ENCODE measurements around the gene IRX5.

IRX5 gene

DNA sequence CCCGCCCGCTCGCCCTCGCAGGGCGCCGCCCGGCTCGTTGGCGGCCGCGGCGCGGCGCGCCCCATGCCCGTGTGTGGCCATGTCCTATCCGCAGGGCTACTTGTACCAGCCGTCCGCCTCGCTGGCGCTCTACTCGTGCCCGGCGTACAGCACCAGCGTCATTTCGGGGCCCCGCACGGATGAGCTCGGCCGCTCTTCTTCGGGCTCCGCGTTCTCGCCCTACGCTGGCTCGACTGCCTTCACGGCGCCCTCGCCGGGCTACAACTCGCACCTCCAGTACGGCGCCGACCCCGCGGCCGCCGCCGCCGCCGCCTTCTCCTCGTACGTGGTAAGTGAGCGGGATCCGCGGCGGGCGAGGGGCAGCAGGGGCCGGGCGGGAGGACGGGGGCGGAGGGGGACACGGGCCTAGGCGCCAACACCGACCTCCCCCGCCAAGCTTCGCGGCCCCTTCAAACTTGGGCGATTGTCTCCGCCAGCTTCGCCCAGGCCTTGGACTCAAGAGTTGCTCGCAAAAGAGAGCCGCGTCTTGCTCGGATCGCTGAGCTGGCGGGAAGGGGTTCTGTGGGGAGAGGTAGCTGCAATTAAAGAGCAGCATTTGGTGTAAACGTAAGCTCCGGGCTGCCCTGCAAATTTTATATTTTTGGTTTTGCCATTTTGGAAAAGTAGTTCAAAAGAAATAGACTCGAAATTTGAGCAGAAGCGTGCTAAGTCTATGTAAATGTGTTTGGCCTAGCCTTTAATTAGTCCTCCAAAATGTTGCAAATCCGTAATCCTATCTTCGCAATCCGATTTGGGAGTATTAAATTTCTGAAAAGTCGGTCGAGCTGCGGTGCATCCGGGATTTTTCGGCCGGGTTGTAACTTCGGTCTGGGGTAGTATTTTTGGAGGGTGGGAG is 702 bp downstream of the IRX5 start:
- no peak for DNase-seq

DNA sequence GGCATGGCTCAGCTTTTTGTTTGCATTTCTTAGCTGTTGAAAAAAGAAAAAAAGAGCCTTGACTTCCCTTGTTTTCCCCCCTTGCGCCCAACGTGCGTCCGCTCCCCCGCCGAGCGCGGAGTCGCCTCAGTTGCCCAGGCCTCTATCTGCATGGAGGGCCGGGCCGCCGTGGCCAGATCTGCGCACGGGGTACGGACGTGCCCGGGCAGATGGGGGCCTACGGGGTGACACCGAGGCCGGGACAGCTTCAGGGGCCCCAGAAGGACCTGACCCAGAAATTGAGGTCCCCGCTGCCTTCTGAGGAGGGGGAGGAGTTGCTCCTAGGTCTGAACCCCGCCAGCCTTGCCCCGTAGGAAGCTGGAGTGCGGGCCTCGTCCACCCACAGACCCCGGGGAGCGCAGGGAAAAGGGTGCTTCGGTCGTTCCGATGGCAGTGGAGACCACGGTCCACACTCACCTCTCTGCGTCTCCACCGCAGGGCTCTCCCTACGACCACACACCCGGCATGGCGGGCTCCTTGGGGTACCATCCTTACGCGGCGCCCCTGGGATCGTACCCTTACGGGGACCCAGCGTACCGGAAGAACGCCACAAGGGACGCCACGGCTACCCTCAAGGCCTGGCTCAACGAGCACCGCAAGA is 1.5 kb downstream of the IRX5 start:
- DNase-seq, result no peak

DNA sequence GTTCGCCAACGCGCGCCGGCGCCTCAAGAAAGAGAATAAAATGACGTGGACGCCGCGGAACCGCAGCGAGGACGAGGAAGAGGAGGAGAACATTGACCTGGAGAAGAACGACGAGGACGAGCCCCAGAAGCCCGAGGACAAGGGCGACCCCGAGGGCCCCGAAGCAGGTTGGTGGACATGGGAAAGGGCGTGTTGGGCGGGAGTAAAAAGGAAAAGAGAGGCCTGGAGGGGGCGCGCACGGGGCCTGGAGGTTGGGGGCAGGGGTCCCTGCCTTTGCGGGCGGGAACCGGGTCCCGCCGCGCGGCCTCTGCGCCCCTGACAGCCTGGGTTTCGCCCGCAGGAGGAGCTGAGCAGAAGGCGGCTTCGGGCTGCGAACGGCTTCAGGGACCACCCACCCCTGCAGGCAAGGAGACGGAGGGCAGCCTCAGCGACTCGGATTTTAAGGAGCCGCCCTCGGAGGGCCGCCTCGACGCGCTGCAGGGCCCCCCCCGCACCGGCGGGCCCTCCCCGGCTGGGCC is 2.1 kb downstream of the IRX5 start:
- no peak for DNase-seq

DNA sequence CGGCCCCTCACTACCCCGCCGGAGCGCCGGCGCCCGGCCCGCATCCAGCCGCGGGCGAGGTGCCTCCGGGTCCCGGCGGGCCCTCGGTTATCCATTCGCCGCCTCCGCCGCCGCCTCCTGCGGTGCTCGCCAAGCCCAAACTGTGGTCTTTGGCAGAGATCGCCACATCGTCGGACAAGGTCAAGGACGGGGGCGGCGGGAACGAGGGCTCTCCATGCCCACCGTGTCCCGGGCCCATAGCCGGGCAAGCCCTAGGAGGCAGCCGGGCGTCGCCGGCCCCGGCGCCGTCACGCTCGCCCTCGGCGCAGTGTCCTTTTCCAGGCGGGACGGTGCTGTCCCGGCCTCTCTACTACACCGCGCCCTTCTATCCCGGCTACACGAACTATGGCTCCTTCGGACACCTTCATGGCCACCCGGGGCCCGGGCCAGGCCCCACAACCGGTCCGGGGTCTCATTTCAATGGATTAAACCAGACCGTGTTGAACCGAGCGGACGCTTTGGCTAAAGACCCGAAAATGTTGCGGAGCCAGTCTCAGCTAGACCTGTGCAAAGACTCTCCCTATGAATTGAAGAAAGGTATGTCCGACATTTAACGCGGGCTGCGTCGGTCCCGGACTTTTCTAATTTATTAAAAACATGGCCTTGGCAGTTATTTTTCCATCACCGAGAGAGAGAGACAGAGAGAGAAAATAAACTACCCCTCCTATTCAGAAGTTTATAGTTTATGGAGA is 2.8 kb downstream of the IRX5 start:
- DNase-seq, result no peak

- DNase-seq, result no peak
Observed at GRCh38 chr16:54934481-54935265, 4.0 kb downstream of the IRX5 start.

DNA sequence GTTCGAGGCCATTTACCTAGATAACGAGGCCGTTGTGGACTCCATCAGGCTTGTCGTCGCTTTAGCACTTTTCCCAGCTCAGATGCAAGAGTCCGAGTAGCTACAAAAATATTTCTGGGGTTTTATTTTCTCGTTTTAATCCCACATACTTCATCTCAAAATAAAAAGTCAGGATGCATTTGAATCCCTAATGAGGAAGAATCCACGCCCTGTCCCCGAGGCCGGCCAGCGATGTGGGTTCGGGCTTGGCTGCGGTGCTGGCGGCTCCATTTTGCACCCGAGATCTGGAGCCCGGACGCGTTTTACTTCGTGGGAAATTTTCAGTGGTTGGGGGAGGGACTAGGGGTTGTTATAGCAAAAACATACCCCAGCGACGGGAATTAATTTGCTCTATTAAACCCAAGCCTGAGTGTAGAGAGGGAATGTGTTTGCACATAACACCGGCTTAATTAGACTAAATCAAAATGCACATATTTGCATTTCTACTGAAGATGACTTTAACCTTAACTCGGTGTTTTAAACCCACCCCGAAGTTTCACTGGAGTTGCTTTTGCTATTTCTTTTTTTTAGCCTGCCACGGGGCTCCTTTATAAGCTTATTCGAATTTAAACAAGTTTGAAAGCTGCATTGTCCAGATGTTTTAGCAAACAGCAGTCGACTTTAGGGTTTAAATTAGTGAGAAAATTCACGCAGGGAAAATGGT is 4.8 kb downstream of the IRX5 start:
- DNase-seq, result no peak

- no peak for DNase-seq
Observed at GRCh38 chr16:54936201-54936978, 5.7 kb downstream of the IRX5 start.

GRCh38 chr16:54936979-54937670 is 6.5 kb downstream of the IRX5 start:
- DNase-seq, result no peak

- no peak for DNase-seq
Observed at GRCh38 chr16:54937671-54938211, 7.1 kb downstream of the IRX5 start.

GRCh38 chr16:54938212-54939028 is 7.8 kb downstream of the IRX5 start:
- DNase-seq, result no peak

DNA sequence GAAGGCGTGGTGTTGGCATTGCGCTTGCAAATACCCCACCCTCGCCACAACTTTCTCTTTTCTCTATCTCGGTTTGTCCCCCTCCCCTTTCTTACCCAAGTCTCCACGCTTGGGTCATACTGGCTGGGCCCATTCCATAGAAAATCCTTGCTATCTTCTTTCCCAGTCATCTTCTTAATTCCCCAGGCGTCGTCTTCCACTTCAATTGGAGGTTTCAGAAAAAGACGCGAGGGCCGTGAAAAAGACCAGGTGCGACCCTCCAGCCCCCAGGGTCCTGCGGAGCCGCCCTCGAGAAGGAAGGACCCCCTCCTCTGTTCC is 8.3 kb downstream of the IRX5 start:
- no peak for DNase-seq

GRCh38 chr16:54939510-54940278 is 9.0 kb downstream of the IRX5 start:
- DNase-seq, result no peak

DNA sequence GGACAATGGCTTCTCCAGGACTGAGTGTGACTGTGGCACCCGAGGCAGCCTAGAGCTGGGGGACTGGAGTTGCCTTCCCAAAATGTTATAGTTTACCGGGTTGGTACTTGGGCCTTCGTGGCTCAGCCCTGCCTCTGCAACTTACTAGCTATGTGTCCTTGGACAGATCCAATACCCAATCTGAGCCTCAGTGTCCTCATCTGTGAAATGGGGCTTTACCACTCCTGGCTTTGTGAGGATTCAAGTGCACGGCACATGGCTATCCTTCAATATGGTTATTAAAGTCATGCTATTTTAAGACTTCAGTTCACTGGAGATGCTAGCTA is 9.6 kb downstream of the IRX5 start:
- DNase-seq, result no peak

- no peak for DNase-seq
Observed at GRCh38 chr16:54942353-54942943, 11.8 kb downstream of the IRX5 start.

- no peak for DNase-seq
Observed at GRCh38 chr16:54944002-54944401, 13.3 kb downstream of the IRX5 start.

DNA sequence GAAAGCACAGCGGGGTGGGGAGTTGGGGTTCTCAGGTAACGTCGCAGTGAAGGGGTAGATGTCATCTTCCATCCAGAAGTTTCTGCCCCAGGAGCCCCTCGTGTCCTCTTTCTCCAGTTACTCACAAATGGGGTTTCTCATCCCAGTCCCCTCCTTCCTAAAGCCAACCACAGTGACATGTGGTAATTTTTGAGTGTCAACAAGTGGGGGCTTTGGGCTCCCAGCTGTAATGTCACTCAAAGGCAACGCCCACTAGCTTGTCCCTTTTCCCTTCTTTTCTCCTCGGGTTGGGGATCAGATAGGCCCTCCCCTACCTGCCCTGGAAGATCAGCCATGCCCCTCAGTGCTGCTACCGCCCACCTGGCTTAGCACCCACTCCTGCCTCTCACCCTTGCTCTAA is 14.4 kb downstream of the IRX5 start:
- DNase-seq, result no peak

DNA sequence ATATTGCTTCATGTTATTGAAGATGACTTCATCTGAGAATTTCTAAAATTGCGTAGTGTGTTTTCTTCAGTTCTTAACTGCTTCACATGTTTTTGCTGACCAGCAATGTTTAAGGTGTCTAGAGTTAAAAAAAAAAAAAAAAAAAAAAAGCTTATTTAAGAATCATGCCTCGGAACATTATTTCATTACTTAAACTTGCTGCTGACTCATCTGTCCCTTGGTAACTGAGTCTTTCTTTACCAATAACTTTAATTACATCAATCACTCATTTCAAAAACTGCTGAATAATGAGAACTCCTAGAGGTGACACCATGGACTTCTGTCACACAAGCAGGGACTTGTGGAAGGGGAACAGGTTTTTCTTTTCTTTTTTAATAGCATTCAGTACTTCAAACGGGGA is 16.2 kb downstream of the IRX5 start:
- no peak for DNase-seq

DNA sequence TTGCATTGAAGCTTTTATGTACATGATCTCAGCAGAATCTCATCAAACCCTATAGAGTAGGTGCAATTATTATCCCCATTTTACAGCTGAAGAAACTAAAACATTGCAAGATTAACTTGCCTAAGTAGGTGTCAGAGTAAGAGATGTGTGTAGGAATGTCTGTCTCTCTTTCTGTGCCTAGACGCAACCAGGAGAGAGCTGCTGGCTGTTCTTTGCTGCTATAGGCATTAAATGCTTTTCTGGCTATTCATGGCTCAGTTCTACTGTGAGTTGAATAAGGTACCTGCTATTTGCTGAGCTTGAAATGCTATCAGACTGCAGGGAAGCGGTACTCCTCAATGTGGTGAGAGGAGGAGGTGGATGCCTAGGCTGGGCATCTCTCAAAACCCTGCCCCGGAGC is 17.0 kb downstream of the IRX5 start:
- no peak for DNase-seq

DNA sequence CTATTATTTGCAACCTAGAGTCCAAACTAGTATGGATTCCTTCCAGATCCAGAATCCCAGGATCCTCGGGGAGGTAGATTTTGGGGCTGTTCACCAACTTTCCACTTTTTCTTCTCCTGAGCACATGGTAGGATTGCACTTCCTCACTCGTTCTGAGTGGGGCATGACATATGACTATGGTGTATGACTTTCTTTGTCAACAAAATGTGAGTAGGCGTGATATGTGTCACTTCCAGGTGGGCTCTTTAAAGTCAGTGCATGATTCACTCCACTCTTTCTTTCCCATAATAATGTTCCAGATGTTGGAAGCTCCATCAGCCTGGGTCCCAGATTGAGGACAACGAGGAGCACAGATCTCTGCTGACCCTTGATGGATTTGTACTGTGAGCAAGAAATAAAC is 21.5 kb downstream of the IRX5 start:
- DNase-seq, result no peak

Data from stimulated activated CD4-positive, alpha-beta T cell treated with anti-CD3 and anti-CD28 coated beads, Interleukin-4, amount 100 ng/mL, for 4 hours (primary cell).